GM06990 (cell line): Measurements from ENCODE around the gene DGKE.

Source experiments
- DNase-seq: peaks from one replicate; pipeline ENCODE4 v3.0.0-alpha.2; 2011; ENCODE audit not compliant: insufficient read length; ENCODE audit errors: extremely low read depth
- H3K27me3 ChIP-seq: replicated peaks from 2 replicates; pipeline ENCODE4 v1.6.0; 2011; ENCODE audit warnings: low read length; ENCODE audit not compliant: control insufficient read depth, insufficient read depth
- H3K36me3 ChIP-seq: 2 replicates; pipeline ENCODE4 v1.5.1; 2011; ENCODE audit warnings: low read length; ENCODE audit not compliant: control insufficient read depth, insufficient read depth
- H3K4me3 ChIP-seq: replicated peaks from 2 replicates; pipeline ENCODE4 v1.5.1; 2011; ENCODE audit warnings: low read depth, mild to moderate bottlenecking, control low read depth, low read length
- TF ChIP-seq, protein P1 (sequence below): IDR thresholded peaks from 2 replicates; pipeline ENCODE4 v1.5.1; 2011; ENCODE audit warnings: low read length, control low read depth, mild to moderate bottlenecking, inconsistent platforms; ENCODE audit not compliant: insufficient read depth, poor library complexity, severe bottlenecking

The DGKE gene

DNA sequence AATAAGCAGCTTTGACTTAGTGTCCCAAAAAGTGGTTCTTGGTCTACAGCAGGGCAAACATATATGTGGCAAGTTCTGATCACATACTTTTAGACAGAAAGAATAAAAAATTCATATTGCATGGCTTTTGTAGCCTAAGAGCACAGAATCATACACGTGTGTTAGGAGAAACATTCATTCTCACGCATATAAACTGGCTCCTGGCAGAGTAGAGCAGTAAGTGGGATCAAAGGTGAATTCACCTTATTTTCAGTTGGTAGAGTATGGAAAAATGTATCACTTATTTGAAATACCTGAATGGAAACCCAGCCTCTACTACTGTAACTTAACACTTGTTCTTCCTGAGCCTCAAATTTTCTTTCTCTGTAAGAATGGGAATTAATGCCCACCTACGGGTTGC, 34.8 kb downstream of the DGKE start:
- TF ChIP-seq, protein P1, sequence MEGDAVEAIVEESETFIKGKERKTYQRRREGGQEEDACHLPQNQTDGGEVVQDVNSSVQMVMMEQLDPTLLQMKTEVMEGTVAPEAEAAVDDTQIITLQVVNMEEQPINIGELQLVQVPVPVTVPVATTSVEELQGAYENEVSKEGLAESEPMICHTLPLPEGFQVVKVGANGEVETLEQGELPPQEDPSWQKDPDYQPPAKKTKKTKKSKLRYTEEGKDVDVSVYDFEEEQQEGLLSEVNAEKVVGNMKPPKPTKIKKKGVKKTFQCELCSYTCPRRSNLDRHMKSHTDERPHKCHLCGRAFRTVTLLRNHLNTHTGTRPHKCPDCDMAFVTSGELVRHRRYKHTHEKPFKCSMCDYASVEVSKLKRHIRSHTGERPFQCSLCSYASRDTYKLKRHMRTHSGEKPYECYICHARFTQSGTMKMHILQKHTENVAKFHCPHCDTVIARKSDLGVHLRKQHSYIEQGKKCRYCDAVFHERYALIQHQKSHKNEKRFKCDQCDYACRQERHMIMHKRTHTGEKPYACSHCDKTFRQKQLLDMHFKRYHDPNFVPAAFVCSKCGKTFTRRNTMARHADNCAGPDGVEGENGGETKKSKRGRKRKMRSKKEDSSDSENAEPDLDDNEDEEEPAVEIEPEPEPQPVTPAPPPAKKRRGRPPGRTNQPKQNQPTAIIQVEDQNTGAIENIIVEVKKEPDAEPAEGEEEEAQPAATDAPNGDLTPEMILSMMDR: no peak
- Histone ChIP-seq H3K27me3 (no peaks in the 10 kb centered on the region), H3K4me3 (no peak overlapping the region), H3K36me3 (peaks cover 3% of the 10 kb centered on the region)
- no peak for DNase-seq

DNA sequence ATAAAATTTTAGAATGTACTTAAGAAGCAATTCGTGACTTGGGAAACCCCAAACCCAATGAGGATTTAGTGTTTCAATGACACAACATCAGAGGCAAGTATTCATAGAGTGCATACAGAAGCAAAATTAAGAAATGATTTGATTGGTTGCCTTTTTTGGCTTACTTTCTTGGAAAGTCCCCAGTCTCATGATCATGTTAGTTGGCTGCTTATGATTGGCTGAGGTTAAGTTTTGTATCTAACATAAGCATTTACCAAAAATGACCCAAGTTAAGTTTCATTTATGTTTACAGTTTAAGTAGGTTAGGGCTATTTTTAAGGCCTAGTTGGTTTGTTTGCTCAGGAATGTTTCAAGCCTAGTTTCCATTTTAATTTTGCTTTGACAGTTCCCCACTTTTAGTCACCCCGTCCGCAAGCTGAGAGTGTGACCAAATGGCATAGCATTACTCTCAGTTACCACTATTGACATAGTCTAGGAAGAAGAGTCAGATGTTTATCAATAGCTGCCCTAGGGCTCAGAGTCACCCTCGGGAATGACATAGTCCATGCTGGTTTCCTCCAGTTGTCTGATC, 36.2 kb downstream of the DGKE start:
- no peak overlapping the region for H3K4me3 ChIP-seq
- DNase-seq: peak; percentile 23
- H3K27me3 ChIP-seq: no peaks in the 10 kb centered on the region
- no peaks in the 10 kb centered on the region; the same call in 1 of the 2 replicates for H3K36me3 ChIP-seq
- TF ChIP-seq, protein P1: no peak

DNA sequence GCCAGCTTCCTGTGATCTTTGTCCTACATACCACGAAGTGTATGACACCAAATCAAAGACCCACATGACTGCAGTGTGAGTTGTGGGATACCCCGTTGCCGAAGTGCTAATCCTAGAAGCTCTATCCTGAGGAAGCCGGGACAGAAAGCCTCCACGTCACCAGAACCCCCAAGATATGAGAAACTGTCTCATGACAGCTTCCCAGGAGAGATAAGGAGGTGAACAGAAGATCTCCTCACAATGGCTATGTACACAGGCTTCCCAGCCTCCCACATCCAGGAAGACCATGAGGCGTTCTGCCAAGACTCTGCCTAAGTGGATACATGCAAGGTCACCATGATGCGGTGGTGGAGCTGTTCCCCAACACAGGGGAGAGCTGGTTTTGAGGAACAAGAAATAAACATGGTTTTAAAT, 42.8 kb downstream of the DGKE start:
- Histone ChIP-seq H3K27me3 (no peaks in the 10 kb centered on the region), H3K36me3 (no peaks in the 10 kb centered on the region), H3K4me3 (no peak overlapping the region)
- TF ChIP-seq, protein P1: no peak
- DNase-seq: no peak

DNA sequence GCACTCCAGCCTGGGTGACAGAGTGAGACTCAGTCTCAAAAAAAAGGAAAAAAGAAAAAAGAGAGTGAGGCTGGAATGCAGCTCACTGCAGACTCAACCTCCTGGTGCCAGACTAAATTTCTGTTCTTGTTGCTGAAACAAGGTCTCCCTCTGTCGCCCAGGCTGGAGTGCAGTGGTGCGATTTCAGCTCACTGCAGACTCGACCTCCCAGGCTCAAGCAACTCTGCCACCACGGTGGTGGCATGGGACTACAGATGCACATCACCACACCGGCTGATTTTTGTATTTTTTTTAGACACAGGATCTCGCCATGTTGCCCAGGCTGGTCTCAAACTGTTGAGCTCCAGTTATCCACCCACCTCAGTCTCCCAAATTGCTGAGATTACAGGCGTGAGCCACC, 45.3 kb downstream of the DGKE start:
- Histone ChIP-seq H3K4me3 (no peak overlapping the region), H3K36me3 (no peaks in the 10 kb centered on the region; the same call in 1 of the 2 replicates), H3K27me3 (no peaks in the 10 kb centered on the region)
- DNase-seq: no peak
- TF ChIP-seq, protein P1: no peak

DNA sequence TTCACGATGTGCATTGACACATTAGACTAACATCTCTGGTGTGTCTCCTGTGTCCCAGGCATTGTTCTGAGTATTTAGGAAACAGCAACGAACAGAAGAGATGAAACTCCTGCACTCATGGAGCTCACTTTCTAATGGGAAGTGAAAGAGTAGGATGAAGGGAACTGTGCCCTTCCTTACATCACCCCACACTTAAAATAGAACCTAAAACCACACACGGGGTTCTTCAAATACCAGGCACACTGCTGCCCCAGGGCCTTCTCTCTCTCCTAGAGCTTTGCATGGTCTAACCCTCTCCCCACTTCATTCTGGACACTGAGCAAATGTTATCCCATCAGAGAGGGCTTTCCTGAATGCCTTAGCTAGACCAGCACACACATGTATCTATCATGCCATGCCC, 46.2 kb downstream of the DGKE start:
- TF ChIP-seq, protein P1: no peak

DNA sequence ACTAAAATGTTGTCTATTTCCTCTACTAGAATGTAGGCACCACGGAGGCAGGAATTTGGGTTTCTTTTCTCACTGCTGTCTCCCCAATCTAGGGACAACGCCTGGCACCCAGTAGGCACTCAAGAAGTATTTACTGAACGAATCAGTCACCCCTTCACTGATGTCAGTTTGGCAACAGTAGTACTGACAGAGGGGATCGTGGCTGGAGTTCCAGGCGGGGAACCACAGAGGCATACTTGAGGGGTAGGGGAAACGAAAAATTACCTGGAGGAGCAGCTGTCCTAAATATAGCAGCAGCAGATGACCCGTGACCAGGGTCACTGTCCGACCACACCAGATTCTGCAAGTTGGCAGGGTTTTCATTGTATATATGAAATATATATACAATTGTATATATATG, 46.6 kb downstream of the DGKE start:
- DNase-seq: no peak
- no peaks in the 10 kb centered on the region for H3K27me3 ChIP-seq
- TF ChIP-seq, protein P1: no peak
- no peak overlapping the region for H3K4me3 ChIP-seq
- no peaks in the 10 kb centered on the region; the same call in 1 of the 2 replicates for H3K36me3 ChIP-seq

More for the DNA sequence above, 46.2 kb downstream of the DGKE start:
- Histone ChIP-seq H3K27me3 (no peaks in the 10 kb centered on the region), H3K4me3 (no peak overlapping the region), H3K36me3 (no peaks in the 10 kb centered on the region; the same call in 1 of the 2 replicates)
- DNase-seq: no peak
